GM12892 (cell line): Measurements from ENCODE around the gene KPNA3.

ENCODE experiments used
- POLR2A ChIP-seq: IDR thresholded peaks from 2 replicates; pipeline ENCODE4 v1.6.1; 2011; ENCODE audit warnings: low read depth, low read length, control low read depth
- POLR2AphosphoS5 ChIP-seq: IDR thresholded peaks from 2 replicates; pipeline ENCODE4 v1.6.1; 2011; ENCODE audit warnings: low read depth, low read length, control low read depth
- TAF1 ChIP-seq: IDR thresholded peaks from 2 replicates; pipeline ENCODE4 v1.6.1; 2011; ENCODE audit warnings: low read depth, mild to moderate bottlenecking, control low read depth, low read length, borderline replicate concordance

GRCh38 chr13:49716615-49717014 lies 75.9 kb downstream of the KPNA3 start:
- TF ChIP-seq TAF1 (no peak), POLR2A (no peak), POLR2AphosphoS5 (no peak)
